NOMO-1 treated with dmso at 0.1 percent for 144 hours (cell line): ENCODE results near the gene HTR3E.
A peak's percentile ranks its signal among the peaks of the same experiment; 100 is the strongest.
"Not testable (repeated sequence)": the region's sequence is repeated elsewhere in the genome, so short reads cannot be mapped to it uniquely, and the experiment has no call there.

Source experiments
- DNase-seq: peaks from one replicate; lab custom pipeline; 2025; ENCODE audit not compliant: unreplicated experiment; lab: John Stamatoyannopoulos, UW

Gene HTR3E

GRCh38 chr3:184110316-184110725 lies 13.5 kb downstream of the HTR3E start:
- no peak for DNase-seq

DNA sequence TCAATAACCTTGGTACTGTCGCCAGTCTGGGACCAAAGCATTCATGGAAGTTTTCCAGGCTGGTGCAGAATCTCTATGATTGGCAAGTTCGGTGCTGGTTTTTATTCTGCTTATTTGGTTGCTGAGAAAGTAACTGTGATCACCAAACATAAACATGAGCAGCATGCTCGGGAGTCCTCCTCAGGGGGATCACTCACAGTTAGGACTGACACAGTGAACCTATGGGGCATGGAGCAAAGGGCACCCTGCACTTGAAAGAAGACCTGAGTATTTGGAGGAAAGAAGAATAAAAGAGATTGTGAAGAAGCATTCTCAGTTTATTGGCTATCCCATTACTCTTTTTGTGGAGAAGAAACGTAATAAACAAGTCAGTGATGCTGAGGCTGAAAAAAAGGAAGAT lies 19.2 kb downstream of the HTR3E start:
- no peak for DNase-seq

GRCh38 chr3:184117636-184118035 lies 20.8 kb downstream of the HTR3E start:
- DNase-seq: no peak

DNA sequence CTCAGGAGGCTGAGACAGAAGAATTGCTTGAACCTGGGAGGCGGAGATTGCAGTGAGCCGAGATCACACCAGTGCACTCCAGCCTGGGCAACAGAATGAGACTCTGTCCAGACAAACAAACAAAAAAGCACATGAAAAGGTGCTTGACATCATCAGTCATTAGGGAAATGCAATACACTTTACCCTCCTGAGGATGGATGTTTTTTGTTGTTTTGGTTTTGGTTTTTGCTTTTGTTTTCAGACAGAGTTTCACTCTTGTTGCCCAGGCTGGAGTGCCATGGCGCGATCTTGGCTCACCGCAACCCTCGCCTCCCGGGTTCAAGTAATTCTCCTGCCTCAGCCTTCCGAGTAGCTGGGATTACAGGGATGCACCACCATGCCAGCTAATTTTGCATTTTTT lies 24.2 kb downstream of the HTR3E start:
- DNase-seq: not testable (repeated sequence)

GRCh38 chr3:184126006-184126405 lies 29.1 kb downstream of the HTR3E start:
- DNase-seq: no peak

- DNase-seq: no peak
Observed at GRCh38 chr3:184129012-184129411, 32.1 kb downstream of the HTR3E start.

GRCh38 chr3:184132945-184133344 lies 36.1 kb downstream of the HTR3E start:
- no peak for DNase-seq

GRCh38 chr3:184133840-184134745 lies 37.2 kb downstream of the HTR3E start:
- DNase-seq: peak; percentile 81

DNA sequence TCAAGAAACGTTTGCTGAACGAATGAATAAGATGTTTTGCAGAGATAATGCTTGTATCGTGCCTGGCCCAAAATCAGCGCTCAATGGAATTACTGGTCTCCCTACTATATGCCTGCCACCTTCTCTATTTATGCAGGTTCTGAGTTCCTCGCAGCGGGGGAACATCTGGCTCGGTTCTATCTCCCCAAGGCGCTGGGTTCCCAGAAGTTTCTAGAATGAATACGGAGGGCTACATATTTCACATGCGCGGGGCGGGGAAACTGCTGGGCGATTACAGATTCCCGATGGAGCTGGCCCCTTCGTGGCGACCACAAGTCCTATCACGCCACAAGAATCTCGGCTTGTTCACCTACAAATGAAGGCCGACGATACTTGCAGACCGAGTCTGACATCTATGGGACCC lies 37.9 kb downstream of the HTR3E start:
- no peak for DNase-seq

- DNase-seq: peak; percentile 93
Observed at GRCh38 chr3:184135149-184135910, 38.5 kb downstream of the HTR3E start, which contains the start of gene EIF2B5. Gene EIF2B5, plus strand, starts transcription at chr3:184135358. Its CDS starts 28 bp downstream, at chr3:184135386.

DNA sequence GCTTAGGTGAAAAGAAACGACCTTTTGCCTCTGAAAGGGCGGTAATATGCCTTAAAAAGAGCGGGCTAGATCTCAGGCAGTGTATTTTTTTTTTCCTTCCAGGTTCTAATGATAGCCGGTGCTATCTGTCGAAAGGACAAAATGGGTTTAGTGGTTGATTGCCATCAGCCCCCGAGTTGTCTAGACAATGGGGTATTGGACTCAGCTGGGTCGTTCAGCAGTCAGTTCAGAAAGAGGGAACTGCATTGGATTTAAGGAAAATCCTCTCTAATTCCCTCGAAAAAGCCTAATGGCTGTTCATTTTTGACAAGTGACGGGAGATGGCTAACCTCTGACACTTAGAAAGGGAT lies 39.0 kb downstream of the HTR3E start:
- DNase-seq: no peak

- no peak for DNase-seq
Observed at GRCh38 chr3:184140436-184140835, 43.6 kb downstream of the HTR3E start.

DNA sequence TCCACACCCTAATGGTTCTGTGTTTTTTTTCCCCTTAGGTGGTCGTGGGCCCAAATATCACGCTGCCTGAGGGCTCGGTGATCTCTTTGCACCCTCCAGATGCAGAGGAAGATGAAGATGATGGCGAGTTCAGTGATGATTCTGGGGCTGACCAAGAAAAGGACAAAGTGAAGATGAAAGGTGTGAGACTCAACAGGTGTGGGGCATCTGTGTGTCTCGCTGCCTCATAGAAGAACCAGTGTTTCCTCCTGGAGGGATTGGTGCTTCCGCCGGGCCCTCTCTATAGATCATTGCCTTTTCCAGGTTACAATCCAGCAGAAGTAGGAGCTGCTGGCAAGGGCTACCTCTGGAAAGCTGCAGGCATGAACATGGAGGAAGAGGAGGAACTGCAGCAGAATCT lies 45.3 kb downstream of the HTR3E start:
- DNase-seq: no peak

DNA sequence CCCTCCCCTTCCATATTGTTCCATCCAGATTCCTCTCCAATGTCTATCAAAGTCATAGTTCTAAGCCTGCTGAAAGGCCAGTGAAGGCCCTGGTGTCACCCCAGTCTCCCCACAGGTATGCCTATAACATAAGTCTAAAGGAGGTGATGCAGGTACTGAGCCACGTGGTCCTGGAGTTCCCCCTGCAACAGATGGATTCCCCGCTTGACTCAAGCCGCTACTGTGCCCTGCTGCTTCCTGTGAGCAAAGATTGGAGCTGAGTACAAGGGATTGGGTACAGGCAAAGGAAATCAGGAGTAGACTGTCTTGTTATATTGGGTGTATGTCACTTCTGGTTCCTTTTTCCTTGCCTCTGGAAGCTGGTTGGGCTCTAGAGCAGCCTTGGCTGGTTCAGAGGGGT lies 46.5 kb downstream of the HTR3E start:
- no peak for DNase-seq

DNA sequence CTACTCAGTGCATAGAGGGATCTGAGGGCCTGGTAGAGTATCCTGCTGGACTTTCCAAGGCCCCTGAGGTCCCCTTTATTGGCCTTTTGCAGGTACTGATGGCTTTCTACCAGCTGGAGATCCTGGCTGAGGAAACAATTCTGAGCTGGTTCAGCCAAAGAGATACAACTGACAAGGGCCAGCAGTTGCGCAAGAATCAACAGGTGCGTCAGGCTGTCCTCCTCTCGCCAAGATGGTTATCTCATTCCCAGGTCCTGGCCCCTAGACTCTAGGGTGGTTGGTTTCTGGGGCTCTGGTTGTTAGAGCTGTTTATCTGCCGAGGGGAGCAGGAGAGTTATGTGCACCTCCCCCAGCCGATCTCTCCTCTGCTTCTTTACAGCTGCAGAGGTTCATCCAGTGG lies 47.6 kb downstream of the HTR3E start:
- no peak for DNase-seq

GRCh38 chr3:184145111-184145524 lies 48.3 kb downstream of the HTR3E start:
- DNase-seq: no peak

- DNase-seq: no peak
Observed at GRCh38 chr3:184145751-184146270, 48.9 kb downstream of the HTR3E start.

DNA sequence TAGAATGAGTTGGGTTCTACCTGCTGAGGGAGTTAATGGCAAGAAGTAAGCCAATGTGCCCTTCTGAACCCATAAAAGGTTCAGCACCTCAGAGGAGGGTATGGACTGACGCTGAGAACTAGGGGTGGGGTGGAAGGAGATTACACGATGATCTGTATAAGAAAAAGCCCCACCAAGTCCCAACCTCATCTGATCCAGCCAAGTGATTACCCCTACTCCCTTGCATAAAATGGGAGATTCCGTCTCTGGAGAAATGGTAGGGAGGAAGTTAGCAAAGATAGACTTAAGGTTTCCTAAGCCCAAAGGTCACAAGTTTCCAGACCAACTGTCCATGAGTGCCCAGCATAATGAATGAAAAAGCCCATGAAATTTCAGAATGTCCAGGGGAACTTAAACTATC lies 51.2 kb downstream of the HTR3E start:
- no peak for DNase-seq

DNA sequence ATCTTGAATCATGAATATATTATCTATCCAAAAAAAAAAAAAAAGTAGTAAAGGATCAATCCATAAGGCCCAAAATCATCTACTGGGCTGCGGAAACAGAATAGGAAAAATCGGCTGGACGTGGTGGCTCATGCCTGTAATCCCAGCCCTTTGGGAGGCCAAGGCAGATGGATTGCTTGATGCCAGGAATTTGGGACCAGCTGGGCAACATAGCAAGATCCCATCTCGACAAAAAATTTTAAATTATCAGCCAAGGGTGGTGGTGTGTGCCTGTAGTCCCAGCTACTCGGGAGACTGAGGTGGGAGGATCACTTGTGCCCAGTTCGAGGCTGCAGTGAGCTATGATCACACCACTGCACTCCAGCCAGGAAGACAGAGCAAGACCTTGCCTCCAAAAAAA lies 52.3 kb downstream of the HTR3E start:
- DNase-seq: no peak

DNA sequence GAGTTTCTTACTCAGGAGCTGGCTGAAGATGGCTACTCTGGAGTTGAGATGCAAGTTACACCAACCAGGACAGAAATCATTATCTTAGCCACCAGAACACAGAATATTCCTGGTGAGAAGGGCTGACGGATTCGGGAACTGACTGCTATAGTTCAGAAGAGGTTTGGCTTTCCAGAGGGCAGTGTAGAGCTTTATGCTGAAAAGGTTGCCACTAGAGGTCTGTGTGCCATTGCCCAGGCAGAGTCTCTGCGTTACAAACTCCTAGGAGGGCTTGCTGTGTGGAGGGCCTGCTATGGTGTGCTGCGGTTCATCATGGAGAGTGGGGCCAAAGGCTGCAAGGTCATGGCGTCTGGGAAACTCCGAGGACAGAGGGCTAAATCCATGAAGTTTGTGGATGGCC lies 52.9 kb downstream of the HTR3E start:
- DNase-seq: not testable (repeated sequence)

- DNase-seq: peak; percentile 64
Observed at GRCh38 chr3:184154885-184155643, 58.2 kb downstream of the HTR3E start, which contains the start of gene DVL3. Gene DVL3, plus strand, starts transcription at chr3:184155377. Its CDS starts 259 bp downstream, at chr3:184155636.
